GM19099 (cell line): Measurements from ENCODE around the gene ZNF763.

Source experiments
- POLR2A ChIP-seq: IDR thresholded peaks from 3 replicates; pipeline ENCODE4 v1.6.1; 2011; ENCODE audit warnings: low read depth; ENCODE audit not compliant: insufficient read length; ENCODE audit errors: extremely low read depth

The ZNF763 gene

GRCh38 chr19:11970174-11970573, 5.3 kb downstream of the ZNF763 start:
- no peak for TF ChIP-seq POLR2A

GRCh38 chr19:11971041-11971440, 6.2 kb downstream of the ZNF763 start:
- TF ChIP-seq POLR2A: no peak

DNA sequence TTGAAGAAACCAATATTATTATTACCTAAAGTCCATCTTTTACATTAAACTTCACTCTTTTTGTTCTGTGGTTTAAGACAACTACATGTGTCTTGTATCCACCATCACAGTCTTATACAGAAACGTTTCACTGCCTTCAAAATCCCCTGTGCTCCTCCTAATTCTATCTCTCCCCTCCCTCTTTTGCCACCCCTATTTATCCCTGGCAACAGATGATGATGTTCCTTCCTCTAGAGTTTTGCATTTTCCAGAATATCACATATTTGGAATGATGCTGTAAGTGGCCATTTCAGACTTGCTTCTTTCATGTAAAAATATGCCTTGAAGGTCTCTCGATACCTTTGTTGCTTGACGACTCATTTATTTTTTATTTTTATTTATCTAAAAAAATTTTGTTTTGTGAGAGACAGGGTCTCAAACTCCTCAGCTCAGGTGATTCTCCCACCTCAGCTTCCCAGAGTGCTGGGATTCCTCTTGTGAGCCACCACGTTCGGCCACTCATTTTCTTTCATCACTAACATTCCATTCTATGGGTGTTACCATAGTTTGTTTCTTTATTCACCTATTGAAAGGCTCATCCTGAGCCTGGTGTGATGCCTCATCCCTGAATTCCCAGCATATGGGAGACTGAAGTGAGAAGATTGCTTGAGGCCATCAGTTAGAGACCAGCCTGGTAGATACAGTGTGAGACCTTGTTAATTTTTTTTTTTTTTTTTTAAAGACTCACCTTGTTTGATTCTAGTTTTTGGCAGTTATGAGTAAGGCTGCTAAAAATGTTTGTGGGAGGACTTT, 8.4 kb downstream of the ZNF763 start:
- TF ChIP-seq POLR2A: no peak

- TF ChIP-seq POLR2A: no peak
Observed at GRCh38 chr19:11978492-11979100, 13.8 kb downstream of the ZNF763 start.

DNA sequence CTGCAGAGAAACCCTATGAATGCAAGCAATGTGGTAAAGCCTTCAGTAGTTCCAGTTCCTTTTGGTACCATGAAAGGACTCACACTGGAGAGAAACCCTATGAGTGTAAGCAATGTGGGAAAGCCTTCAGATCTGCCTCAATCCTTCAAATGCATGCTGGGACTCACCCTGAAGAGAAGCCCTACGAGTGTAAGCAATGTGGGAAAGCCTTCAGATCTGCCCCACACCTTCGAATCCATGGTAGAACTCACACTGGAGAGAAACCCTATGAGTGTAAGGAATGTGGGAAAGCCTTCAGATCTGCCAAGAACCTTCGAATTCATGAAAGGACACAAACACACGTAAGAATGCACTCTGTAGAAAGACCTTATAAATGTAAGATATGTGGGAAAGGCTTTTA, 14.7 kb downstream of the ZNF763 start:
- no peak for TF ChIP-seq POLR2A

DNA sequence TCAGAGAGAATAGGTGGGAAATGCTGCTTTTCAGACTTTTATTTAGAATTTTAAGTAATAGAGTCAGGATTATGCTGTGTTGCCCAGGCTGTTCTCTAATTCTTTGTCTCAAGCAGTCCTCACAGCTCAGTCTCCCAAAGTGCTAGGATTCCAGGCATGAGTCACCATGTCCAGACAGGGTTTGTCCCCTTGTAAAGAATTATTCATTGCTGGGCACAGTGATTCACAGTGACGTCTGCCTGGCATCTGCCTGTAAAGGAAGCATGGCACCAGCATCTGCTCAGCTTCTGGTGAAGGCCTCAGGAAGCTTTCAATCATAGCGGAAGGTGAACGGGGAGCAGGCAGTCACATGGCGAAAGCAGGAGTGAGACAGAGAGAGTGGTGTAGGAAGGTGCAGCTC, 17.7 kb downstream of the ZNF763 start:
- no peak for TF ChIP-seq POLR2A

DNA sequence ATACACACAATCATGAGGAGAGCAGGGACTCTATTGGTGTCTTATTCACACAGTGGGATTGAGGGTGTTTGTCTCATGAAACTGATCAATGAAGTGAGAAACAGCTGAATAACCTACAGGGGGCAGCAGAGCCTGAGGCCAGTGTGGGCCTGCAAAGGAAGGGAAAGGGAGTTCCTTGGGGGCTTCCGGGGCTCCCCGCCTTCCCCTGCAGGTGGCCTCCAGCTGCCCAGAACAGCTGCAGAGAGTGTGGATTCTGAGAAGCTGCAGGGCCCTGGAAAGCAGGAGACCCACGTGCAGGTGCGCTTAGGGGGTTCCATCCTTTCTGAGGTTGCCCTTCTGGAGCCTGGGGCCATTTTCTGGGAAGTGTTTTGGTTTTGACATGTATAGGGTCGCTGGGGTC, 20.1 kb downstream of the ZNF763 start:
- TF ChIP-seq POLR2A: no peak

DNA sequence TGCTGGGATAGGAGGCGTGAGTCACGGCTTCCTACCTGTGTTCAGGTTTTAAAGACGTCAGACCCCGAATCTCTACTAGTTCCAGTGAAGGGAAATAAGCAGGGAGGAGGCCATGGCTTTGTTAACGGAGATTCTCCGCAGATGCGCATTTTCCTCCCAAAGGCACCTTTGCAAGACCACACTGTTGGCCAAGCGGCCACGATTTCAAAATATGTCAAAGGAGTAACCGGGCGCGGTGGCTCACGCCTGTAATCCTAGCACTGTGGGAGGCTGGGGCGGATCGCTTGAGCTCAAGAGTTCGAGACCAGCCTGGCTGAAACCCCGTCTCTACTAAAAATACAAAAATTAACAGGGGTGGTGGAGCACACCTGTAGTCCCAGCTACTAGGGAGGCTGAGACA, 21.9 kb downstream of the ZNF763 start:
- no peak for TF ChIP-seq POLR2A

DNA sequence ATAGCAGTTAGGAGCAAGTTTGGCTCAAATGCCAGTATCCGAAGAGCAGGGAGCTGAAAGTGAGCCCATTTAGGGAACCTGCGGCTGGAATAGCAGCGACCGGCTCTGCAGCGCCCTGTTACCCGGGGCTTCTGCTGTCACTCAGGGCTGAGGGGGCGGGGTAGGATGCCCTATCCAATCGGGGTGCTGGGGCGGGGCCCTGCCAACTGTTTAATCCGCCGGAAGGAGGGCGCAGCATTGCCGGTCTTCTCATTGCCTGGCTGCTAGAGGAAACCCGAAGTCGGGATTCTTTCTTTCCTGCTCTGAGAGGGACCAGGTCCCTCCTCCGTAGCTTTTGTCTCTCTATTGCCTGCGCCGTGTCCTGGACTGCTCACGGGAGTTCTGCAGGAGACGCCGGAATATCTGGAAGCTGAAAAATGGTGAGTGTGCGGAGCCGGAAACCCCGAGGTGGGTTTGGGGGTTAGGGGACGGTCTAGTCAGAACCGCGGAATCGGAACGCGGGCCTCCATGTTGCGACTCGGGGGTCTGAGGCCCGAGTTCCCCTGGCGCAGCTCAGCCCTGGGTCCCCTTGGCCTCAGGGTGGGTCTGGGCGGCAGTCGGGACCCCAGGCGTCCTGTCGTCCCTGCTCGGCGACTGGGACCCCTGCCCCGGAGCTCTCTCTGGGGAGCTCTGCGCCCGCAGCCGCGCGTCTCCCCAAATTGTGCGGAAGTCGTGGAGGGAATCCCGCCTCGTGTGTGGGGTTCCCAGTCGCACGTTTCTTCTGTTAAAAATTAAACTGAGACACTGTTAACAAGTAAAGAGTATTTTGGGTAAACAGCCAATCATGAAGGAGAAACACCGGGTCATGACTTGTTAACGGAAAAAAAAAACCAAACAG, 22.8 kb downstream of the ZNF763 start:
- peak; percentile 79 for TF ChIP-seq POLR2A

GRCh38 chr19:11989112-11989456, 24.2 kb downstream of the ZNF763 start:
- TF ChIP-seq POLR2A: no peak

GRCh38 chr19:11995174-11995573, 30.3 kb downstream of the ZNF763 start:
- TF ChIP-seq POLR2A: no peak

DNA sequence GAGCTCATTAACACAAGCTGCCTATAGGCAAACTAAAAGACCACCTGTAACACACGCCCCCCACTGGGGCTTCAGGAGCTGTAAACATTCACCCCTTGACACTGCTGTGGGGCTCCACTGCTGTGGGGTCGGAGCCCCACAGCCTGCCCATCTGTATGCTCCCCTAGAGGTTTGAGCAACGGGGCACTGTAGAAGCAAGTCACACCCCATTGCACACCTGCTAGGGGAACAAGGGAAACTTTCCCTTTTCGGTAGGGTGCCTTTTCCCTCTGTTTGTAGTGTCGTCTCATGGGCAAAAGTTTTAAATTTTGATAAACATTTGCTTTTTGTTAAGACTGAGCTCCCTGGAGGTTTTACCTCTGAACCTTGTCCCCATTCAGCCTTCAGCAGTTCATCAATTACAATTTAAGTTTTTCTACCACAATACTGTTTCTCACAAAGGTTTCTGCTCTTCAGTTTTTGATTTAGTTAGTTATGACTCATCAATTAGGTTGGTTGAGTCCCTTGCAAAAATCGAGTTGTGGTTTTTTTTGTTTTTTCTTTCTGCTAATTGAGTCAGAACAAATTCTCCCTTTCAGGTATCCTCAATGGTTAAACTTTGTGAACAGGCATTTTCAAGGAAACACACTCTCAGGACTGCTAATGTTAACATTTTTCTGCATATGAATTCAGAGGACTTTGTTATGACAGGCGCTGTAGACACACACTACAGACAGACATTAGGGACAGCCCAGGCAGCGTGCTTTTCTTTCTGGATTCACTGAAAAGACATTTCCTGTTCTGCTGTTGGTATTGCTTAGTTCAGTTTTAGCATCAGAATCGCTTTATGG, 35.5 kb downstream of the ZNF763 start:
- no peak for TF ChIP-seq POLR2A

DNA sequence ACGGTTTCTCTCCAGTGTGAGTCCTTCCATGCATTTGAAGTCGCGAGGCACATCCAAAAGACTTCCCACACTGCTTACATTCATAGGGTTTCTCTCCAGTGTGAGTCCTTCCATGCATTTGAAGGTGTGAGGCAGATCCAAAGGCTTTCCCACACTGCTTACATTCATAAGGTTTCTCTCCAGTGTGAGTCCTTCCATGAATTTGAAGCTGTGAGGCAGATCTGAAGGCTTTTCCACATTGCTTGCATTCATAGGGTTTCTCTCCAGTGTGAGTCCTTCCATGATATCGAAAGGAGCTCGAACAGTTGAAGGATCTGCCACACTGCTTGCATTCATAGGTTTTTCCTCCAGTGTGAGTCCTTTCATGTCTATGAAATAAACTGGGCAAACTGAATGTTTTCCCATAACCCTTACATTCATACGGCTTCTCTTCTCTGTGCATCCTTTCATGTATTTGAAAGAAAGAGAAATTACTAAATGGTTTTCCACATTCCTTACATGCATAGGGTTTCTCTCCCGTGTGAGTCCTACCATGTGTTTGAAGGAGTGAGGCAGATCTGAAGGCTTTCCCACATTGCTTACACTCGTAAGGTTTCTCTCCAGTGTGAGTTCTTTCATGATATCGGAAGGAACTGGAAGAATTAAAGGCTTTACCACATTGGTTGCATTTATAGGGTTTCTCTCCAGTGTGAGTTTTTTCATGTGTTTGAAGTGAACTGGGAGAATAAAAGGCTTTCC, 50.3 kb downstream of the ZNF763 start:
- TF ChIP-seq POLR2A: no peak

DNA sequence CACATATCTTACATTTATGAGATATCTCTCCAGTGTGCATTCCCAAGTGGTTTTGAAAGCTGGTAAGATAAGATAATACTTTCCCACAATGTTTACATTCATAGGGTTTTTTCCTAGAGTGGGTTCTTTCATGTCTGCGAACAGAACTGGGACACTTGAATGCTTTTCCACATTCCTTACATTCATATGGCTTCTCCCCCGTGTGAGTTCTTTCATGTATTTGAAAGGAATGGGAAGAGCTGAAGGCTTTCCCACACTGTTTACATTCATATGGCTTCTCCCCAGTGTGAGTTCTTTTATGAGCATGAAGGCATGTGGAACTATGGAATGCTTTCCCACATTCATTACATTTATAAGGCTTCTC, 50.9 kb downstream of the ZNF763 start:
- no peak for TF ChIP-seq POLR2A
